ENCODE data around the gene ADCY5. TPM values are rescaled to one million over a fixed set of nuclear protein-coding genes. Genes with fewer than 3 reads are reported as not detected.

Gene ADCY5
- total RNA-seq, 1 donor from 2014 or later, result 6.8 TPM

GRCh38 chr3:123371859-123372685 lies 76.8 kb downstream of the ADCY5 start:
- Mint-ChIP-seq H3K36me3 (no peaks in the 10 kb centered on the region), H3K27ac (no peak overlapping the region)
- DNase-seq (ENCODE audit: low spot score in 2 of 2, unreplicated experiment in 2 of 2), result no peak

GRCh38 chr3:123371426-123371825 lies 77.5 kb downstream of the ADCY5 start:
- no peaks in the 10 kb centered on the region for H3K36me3 Mint-ChIP-seq
- no peak overlapping the region for H3K27ac Mint-ChIP-seq
- peaks cover 4% of the 10 kb centered on the region for H3K9me3 Mint-ChIP-seq
- DNase-seq (ENCODE audit: low spot score in 2 of 2, unreplicated experiment in 2 of 2), result no peak
- H3K4me1 Mint-ChIP-seq, result peaks cover 18% of the 10 kb centered on the region
- H3K27me3 Mint-ChIP-seq (ENCODE audit: low read depth), result peaks cover 36% of the 10 kb centered on the region
- no peak for TF ChIP-seq CTCF (IDR thresholded peaks at IDR 0.05; ENCODE audit: unreplicated experiment)
- H3K4me3 Mint-ChIP-seq, result no peak overlapping the region

More at GRCh38 chr3:123371859-123372685, 76.8 kb downstream of the ADCY5 start:
- TF ChIP-seq CTCF (IDR thresholded peaks at IDR 0.05; ENCODE audit: unreplicated experiment), result no peak
- Mint-ChIP-seq H3K4me3 (no peak overlapping the region), H3K27me3 (ENCODE audit: low read depth) (peaks cover 39% of the 10 kb centered on the region), H3K4me1 (peaks cover 18% of the 10 kb centered on the region), H3K9me3 (peaks cover 4% of the 10 kb centered on the region)

- H3K27ac Mint-ChIP-seq, result no peak overlapping the region
- H3K27me3 Mint-ChIP-seq (ENCODE audit: low read depth), result peaks cover 33% of the 10 kb centered on the region
- no peaks in the 10 kb centered on the region for H3K36me3 Mint-ChIP-seq
- no peak overlapping the region for H3K4me3 Mint-ChIP-seq
- no peak for DNase-seq (ENCODE audit: low spot score in 2 of 2, unreplicated experiment in 2 of 2)
- H3K9me3 Mint-ChIP-seq, result peaks cover 4% of the 10 kb centered on the region
- no peak for TF ChIP-seq CTCF (IDR thresholded peaks at IDR 0.05; ENCODE audit: unreplicated experiment)
- peaks cover 18% of the 10 kb centered on the region for H3K4me1 Mint-ChIP-seq
These were observed 78.1 kb downstream of the ADCY5 start for GRCh38 chr3:123370819-123371218.

GRCh38 chr3:123369085-123369484 lies 79.8 kb downstream of the ADCY5 start:
- peaks cover 4% of the 10 kb centered on the region for H3K9me3 Mint-ChIP-seq
- H3K27ac Mint-ChIP-seq, result no peak overlapping the region
- TF ChIP-seq CTCF (IDR thresholded peaks at IDR 0.05; ENCODE audit: unreplicated experiment), result no peak
- peaks cover 44% of the 10 kb centered on the region for H3K27me3 Mint-ChIP-seq (ENCODE audit: low read depth)
- peaks cover 12% of the 10 kb centered on the region for H3K4me1 Mint-ChIP-seq
- DNase-seq (ENCODE audit: low spot score in 2 of 2, unreplicated experiment in 2 of 2), result no peak
- H3K36me3 Mint-ChIP-seq, result no peaks in the 10 kb centered on the region
- no peak overlapping the region for H3K4me3 Mint-ChIP-seq

GRCh38 chr3:123367467-123368154 lies 81.3 kb downstream of the ADCY5 start:
- Mint-ChIP-seq H3K4me3 (no peak overlapping the region), H3K36me3 (no peaks in the 10 kb centered on the region), H3K27ac (no peak overlapping the region), H3K4me1 (peaks cover 6% of the 10 kb centered on the region), H3K27me3 (ENCODE audit: low read depth) (peaks cover 42% of the 10 kb centered on the region), H3K9me3 (peaks cover 4% of the 10 kb centered on the region)
- no peak for DNase-seq (ENCODE audit: low spot score in 2 of 2, unreplicated experiment in 2 of 2)
- TF ChIP-seq CTCF (IDR thresholded peaks at IDR 0.05; ENCODE audit: unreplicated experiment), result no peak
